Smooth muscle cell (in vitro differentiated cells): ENCODE data around the gene WDR64. TPM values are rescaled to one million over a fixed set of nuclear protein-coding genes. Genes with fewer than 3 reads are reported as not detected.

ENCODE experiments used
- DNase-seq: peaks from one replicate; lab custom pipeline; 2025; ENCODE audit not compliant: unreplicated experiment; lab: John Stamatoyannopoulos, UW
- H2AFZ ChIP-seq: fragments of 200-600 bp; sonication (generic); 2 replicates; pipeline ENCODE4 v1.6.0; 2016; ENCODE audit warnings: antibody characterized with exemption, low read depth, mild to moderate bottlenecking
- H3F3A ChIP-seq: fragments of 200-600 bp; sonication (generic); 2 replicates; pipeline ENCODE4 v1.6.0; 2017; ENCODE audit warnings: antibody characterized with exemption, low read depth
- H3K27ac ChIP-seq: fragments of 200-600 bp; sonication (generic); 2 replicates; pipeline ENCODE4 v1.5.1; 2016; ENCODE audit warnings: low read depth, mild to moderate bottlenecking
- H3K27me3 ChIP-seq: fragments of 200-600 bp; sonication (generic); 2 replicates; pipeline ENCODE4 v1.6.1; 2016; ENCODE audit warnings: low read depth, mild to moderate bottlenecking
- H3K36me3 ChIP-seq: fragments of 200-600 bp; sonication (generic); 2 replicates; pipeline ENCODE4 v1.5.1; 2016; ENCODE audit warnings: low read depth
- H3K4me1 ChIP-seq: fragments of 200-600 bp; sonication (generic); 2 replicates; pipeline ENCODE4 v1.5.1; 2016; ENCODE audit warnings: low read depth
- H3K4me2 ChIP-seq: fragments of 200-600 bp; sonication (generic); 2 replicates; pipeline ENCODE4 v1.6.0; 2016; ENCODE audit warnings: mild to moderate bottlenecking
- H3K4me3 ChIP-seq: fragments of 200-600 bp; sonication (generic); 2 replicates; pipeline ENCODE4 v1.5.1; 2016; ENCODE audit warnings: mild to moderate bottlenecking
- H3K79me2 ChIP-seq: fragments of 200-600 bp; sonication (generic); 2 replicates; pipeline ENCODE4 v1.6.0; 2016; ENCODE audit warnings: low read depth, mild to moderate bottlenecking
- H3K9ac ChIP-seq: fragments of 200-600 bp; sonication (generic); 2 replicates; pipeline ENCODE4 v1.6.0; 2016; ENCODE audit warnings: low read depth
- H3K9me3 ChIP-seq: fragments of 200-600 bp; sonication (generic); replicated peaks from 2 replicates; pipeline ENCODE4 v1.5.1; 2016; ENCODE audit warnings: low read depth
- H4K20me1 ChIP-seq: fragments of 200-600 bp; sonication (generic); 2 replicates; pipeline ENCODE4 v1.6.0; 2016; ENCODE audit warnings: low read depth
- WGBS: methylation state at CpG from one replicate; pipeline ENCODE4 v1.1.7; 2016; ENCODE audit warnings: low lambda C conversion rate; 5-methylcytosine and 5-hydroxymethylcytosine counted together
- polyA plus RNA-seq: library from polyadenylated mRNA; unstranded; fragments of >200 nt; fragmentation: Nextera tagmentation; extraction: Ambion mirVana; gene quantifications from 2 replicates; pipeline ENCODE4 v1.2.1, GENCODE V29; 2016
- total RNA-seq: library from RNA; depleted of rRNA; stranded (reverse); fragments of >200 nt; gene quantifications from 2 replicates; pipeline ENCODE4 v1.2.3, GENCODE V29; 2014
- TF ChIP-seq, protein P1 (sequence below): fragments of 200-600 bp; sonication (generic); IDR thresholded peaks from 2 replicates; pipeline ENCODE4 v1.5.1; 2017; ENCODE audit warnings: borderline replicate concordance, mild to moderate bottlenecking, antibody characterized with exemption; ENCODE audit not compliant: insufficient read depth, poor library complexity, severe bottlenecking

WDR64 gene
- total and polyA plus RNA-seq, 2 experiments from 2014 or later: not detected

DNA sequence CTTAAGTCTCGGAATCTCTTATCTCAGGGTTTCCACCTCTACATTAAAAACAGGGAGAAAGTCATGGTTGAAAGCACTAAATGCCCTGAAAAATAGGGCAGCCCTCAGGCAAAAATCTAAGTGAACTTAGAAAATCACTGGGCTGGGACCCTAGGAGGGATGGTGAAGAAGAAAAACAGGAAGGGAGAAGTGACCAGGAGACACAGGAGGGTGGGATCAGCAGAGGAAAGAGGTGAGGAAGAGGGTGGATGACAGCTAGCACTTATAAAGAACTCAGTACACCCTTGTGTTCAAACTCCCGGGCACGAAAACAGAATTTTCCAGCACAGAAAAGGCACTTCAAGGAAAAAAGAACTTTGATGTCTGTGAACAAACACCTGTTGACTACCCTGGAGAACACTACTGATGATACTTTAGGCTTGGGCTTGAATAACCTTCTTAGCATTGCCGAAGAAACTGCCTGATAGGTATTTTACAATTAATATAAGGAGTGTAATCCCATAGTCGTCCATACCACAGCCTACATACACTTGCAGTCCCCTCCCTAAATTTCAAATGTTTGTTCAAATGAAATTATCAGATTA is 13.9 kb upstream of the WDR64 start:
- H3K9ac ChIP-seq: no peak overlapping the region
- H3K27me3 ChIP-seq: no peaks in the 10 kb centered on the region
- WGBS: 59% methylated on average over 5 of the region's 5 CpGs
- H3K27ac ChIP-seq: peak overlapping the region; percentile 21
- H3K9me3 ChIP-seq: no peaks in the 10 kb centered on the region
- DNase-seq: no peak
- H4K20me1 ChIP-seq: peaks cover 23% of the 10 kb centered on the region
- peaks cover 45% of the 10 kb centered on the region for H3K79me2 ChIP-seq
- H3K4me2 ChIP-seq: peak overlapping the region; percentile 99
- no peak overlapping the region for H2AFZ ChIP-seq
- TF ChIP-seq, protein P1, sequence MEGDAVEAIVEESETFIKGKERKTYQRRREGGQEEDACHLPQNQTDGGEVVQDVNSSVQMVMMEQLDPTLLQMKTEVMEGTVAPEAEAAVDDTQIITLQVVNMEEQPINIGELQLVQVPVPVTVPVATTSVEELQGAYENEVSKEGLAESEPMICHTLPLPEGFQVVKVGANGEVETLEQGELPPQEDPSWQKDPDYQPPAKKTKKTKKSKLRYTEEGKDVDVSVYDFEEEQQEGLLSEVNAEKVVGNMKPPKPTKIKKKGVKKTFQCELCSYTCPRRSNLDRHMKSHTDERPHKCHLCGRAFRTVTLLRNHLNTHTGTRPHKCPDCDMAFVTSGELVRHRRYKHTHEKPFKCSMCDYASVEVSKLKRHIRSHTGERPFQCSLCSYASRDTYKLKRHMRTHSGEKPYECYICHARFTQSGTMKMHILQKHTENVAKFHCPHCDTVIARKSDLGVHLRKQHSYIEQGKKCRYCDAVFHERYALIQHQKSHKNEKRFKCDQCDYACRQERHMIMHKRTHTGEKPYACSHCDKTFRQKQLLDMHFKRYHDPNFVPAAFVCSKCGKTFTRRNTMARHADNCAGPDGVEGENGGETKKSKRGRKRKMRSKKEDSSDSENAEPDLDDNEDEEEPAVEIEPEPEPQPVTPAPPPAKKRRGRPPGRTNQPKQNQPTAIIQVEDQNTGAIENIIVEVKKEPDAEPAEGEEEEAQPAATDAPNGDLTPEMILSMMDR: no peak
- peaks cover 27% of the 10 kb centered on the region for H3K4me1 ChIP-seq
- H3K36me3 ChIP-seq: no peaks in the 10 kb centered on the region
- peak overlapping the region; percentile 93 for H3K4me3 ChIP-seq
- peaks cover 6% of the 10 kb centered on the region for H3F3A ChIP-seq

DNA sequence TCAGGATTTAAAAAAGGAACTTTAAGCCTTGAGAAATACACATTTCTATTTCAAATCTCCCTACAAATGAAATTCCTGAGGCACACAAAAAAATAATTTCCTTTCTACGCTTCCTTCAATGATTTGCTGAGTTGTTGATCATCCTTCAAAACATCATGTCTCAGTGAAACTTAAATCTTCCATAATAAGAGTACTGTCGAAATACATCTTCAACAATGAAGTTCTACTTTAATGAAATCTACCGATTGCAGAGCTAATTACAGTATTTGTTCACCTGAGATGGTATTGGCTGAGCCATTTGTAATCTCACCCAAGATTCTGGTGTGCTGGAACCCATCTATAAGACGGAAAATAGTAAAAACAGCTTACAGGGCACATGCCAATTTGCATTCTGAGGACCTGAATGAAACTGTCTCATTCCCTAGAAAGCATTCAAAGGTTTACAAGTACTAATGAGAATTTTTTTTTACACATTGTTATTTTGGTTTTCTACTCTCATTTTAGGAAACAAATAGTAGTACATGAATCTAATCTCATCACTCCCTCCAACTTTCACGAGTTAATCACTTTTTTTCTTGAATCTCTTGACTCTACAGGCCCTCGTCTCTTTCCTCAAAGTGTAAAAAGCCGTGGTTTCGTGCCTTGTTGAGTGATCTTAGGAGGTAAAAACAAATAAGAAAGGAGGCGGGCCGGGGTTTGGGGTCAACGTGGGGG is 13.0 kb upstream of the WDR64 start:
- WGBS: 13% methylated on average over 11 of the region's 11 CpGs
- Histone ChIP-seq H3K27ac (peak overlapping the region; percentile 9), H3K27me3 (no peaks in the 10 kb centered on the region)

DNA sequence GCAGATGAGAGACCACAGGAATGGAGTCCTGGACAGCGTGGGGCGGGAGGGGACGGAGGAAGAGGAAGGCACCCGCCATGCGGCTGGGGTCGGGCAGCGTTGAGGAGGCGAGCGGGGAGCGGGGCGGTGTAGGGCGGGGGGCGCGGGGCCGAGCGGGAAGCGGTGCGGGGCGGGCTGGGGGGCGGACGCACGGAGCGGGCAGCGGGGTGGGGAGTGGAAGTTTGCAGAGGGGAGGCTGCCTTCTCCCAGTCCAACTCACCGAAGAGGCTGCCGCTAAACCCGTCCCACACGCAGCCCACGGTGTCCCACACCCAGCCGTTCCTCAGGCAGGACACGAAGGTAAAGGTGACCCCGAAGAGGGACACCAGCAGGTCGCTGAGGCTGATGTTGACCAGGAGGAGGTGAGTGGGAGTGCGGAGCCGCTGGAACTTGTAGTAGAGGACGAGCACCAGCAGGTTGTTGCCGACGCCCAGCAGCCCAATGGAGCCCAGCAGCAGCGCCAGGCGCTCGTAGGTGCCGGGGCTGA is 12.4 kb upstream of the WDR64 start:
- Histone ChIP-seq H2AFZ (peak overlapping the region; percentile 98), H3F3A (peaks cover 6% of the 10 kb centered on the region), H3K36me3 (no peaks in the 10 kb centered on the region), H4K20me1 (peaks cover 17% of the 10 kb centered on the region), H3K4me3 (peak overlapping the region; percentile 93), H3K27ac (peak overlapping the region; percentile 9), H3K9me3 (no peaks in the 10 kb centered on the region), H3K79me2 (peaks cover 34% of the 10 kb centered on the region), H3K27me3 (no peaks in the 10 kb centered on the region), H3K9ac (peak overlapping the region; percentile 80), H3K4me2 (peak overlapping the region; percentile 99), H3K4me1 (peaks cover 27% of the 10 kb centered on the region)
- TF ChIP-seq, protein P1: no peak
- 2% methylated on average over 16 of the region's 42 CpGs for WGBS
- peak; percentile 45 for DNase-seq

More for the DNA sequence above, 13.0 kb upstream of the WDR64 start:
- no peaks in the 10 kb centered on the region for H3K36me3 ChIP-seq
- TF ChIP-seq, protein P1: no peak
- peak overlapping the region; percentile 93 for H3K4me3 ChIP-seq
- H3K79me2 ChIP-seq: peaks cover 36% of the 10 kb centered on the region
- peaks cover 6% of the 10 kb centered on the region for H3F3A ChIP-seq
- H2AFZ ChIP-seq: peak overlapping the region; percentile 77
- H3K9me3 ChIP-seq: no peaks in the 10 kb centered on the region
- peaks cover 17% of the 10 kb centered on the region for H4K20me1 ChIP-seq
- peaks cover 27% of the 10 kb centered on the region for H3K4me1 ChIP-seq
- DNase-seq: no peak
- peak overlapping the region; percentile 80 for H3K9ac ChIP-seq
- H3K4me2 ChIP-seq: peak overlapping the region; percentile 99
